Vagina (tissue), 2 donors: ENCODE measurements around the gene RASGRF2.

ENCODE experiments used
- CTCF ChIP-seq, 3 experiments: fragments of 450-650 bp in 2 of 3; fragments of 200-600 bp in 1 of 3; sonication (generic) in 1 of 3; IDR thresholded peaks; one replicate each; pipeline ENCODE4 v1.5.1; 2017 to 2019; ENCODE audit warnings: antibody characterized with exemption in 3 of 3, mild to moderate bottlenecking in 2 of 3, moderate library complexity in 2 of 3
- POLR2A ChIP-seq, 2 donors: fragments of 450-650 bp; IDR thresholded peaks; one replicate each; pipeline ENCODE4 v1.6.1; 2017; ENCODE audit warnings: antibody characterized with exemption in 2 of 2, mild to moderate bottlenecking in 2 of 2, moderate library complexity in 2 of 2
- POLR2AphosphoS5 ChIP-seq, 2 donors: sonication (generic); formaldehyde crosslinking; IDR thresholded peaks; one replicate each; pipeline ENCODE4 v1.9.0; 2017; ENCODE audit warnings: antibody characterized with exemption in 2 of 2, mild to moderate bottlenecking in 2 of 2, low read depth in 1 of 2; ENCODE audit not compliant: insufficient read depth in 1 of 2

- TF ChIP-seq CTCF (IDR thresholded peaks at IDR 0.05) (no peak), POLR2AphosphoS5 (IDR thresholded peaks at IDR 0.05; ENCODE audit: insufficient read depth in 1 of 2, low read depth in 1 of 2) (no peak), POLR2A (IDR thresholded peaks at IDR 0.05) (no peak)
Observed at GRCh38 chr5:80982093-80982492, 21.9 kb downstream of the RASGRF2 start.
